Esophagus squamous epithelium (tissue), 5 donors: Measurements from ENCODE around the gene EGFL7. TPM values are rescaled to one million over a fixed set of nuclear protein-coding genes. Genes with fewer than 3 reads are reported as not detected.
A peak's percentile ranks its signal among the peaks of the same experiment; 100 is the strongest.

Experiments
- DNase-seq: peaks from one replicate; lab custom pipeline; 2025; lab: John Stamatoyannopoulos, UW
- H3K27ac ChIP-seq, 4 donors: fragments of 200-600 bp; sonication (generic); one replicate each; pipeline ENCODE4 v1.5.1; 2016 to 2019; ENCODE audit warnings: mild to moderate bottlenecking in 1 of 4
- H3K27me3 ChIP-seq, 4 donors: fragments of 200-600 bp; sonication (generic); 1 replicate in 3 of 4; 2 replicates in 1 of 4; pipeline versions ENCODE4 v1.5.1 to v1.6.0; 2017 to 2021; ENCODE audit warnings: antibody characterized with exemption in 1 of 4
- H3K36me3 ChIP-seq, 3 donors: fragments of 200-600 bp; sonication (generic); one replicate each; pipeline ENCODE4 v1.5.1; 2016 to 2019
- H3K4me1 ChIP-seq, 3 donors: fragments of 200-600 bp; sonication (generic); one replicate each; pipeline ENCODE4 v1.5.1; 2017 to 2019
- H3K4me3 ChIP-seq, 4 donors: fragments of 200-600 bp; sonication (generic); 1 replicate in 3 of 4; 2 replicates in 1 of 4; pipeline ENCODE4 v1.5.1; 2016 to 2019; ENCODE audit warnings: mild to moderate bottlenecking in 2 of 4, moderate library complexity in 1 of 4
- H3K9me3 ChIP-seq, 3 donors: fragments of 200-600 bp; sonication (generic); one replicate each; pipeline ENCODE4 v1.5.1; 2016 to 2019
- POLR2A ChIP-seq, 4 donors: fragments of 450-650 bp; IDR thresholded peaks; one replicate each; pipeline ENCODE4 v1.6.1; 2017; ENCODE audit warnings: antibody characterized with exemption in 4 of 4, mild to moderate bottlenecking in 4 of 4, moderate library complexity in 3 of 4
- WGBS, 2 donors: methylation state at CpG; one replicate each; pipeline ENCODE4 v1.1.5; 2018; 5-methylcytosine and 5-hydroxymethylcytosine counted together
- intact Hi-C: fragments of 100-400 bp; cut with DNase I; formaldehyde crosslinking; loops from one replicate; pipeline ENCODE4 v1.15.0; 2022
- total RNA-seq, 4 donors: library from RNA; depleted of rRNA; stranded (reverse); fragments of >200 nt; gene quantifications; one replicate each; pipeline ENCODE4 v1.1.0, GENCODE V29; 2016
- TF ChIP-seq, protein P1 (sequence below), 6 experiments: fragments of 450-650 bp in 4 of 6; fragments of 200-600 bp in 2 of 6; sonication (generic) in 2 of 6; IDR thresholded peaks; one replicate each; pipeline ENCODE4 v1.5.1; 2016 to 2019; ENCODE audit warnings: antibody characterized with exemption in 6 of 6, mild to moderate bottlenecking in 4 of 6, moderate library complexity in 4 of 6
- donor health status: DM: yes; HTN: yes; CAD: no.

The EGFL7 gene
- total RNA-seq, 4 donors from 2014 or later: 5.2 to 41.2 (median 21.2) TPM

DNA sequence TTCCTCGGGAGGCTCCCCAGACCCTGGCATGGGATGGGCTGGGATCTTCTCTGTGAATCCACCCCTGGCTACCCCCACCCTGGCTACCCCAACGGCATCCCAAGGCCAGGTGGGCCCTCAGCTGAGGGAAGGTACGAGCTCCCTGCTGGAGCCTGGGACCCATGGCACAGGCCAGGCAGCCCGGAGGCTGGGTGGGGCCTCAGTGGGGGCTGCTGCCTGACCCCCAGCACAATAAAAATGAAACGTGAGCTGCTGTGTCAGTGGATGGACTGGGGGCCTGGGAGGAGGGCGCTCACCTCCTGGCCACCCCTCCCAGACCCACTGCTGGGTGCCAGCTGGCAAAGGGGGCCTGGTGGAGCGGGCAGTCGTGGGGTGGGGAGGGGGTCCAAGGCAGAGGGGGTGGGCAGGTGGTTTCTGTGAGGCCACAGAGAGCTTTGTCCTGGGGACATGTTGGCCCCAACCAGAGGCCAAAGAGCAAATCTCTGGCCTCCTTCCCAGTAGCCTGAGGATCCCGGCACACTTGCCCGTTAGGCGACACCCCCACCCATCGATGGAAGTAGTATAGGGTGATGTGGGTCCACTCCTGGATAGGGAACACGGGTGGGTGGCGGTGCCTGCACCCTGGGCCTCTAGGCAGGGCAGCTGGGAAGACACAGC is 9.8 kb downstream of the EGFL7 start:
- WGBS, 2 donors: 60 to 70% methylated on average over 2 to 3 of the region's 14 CpGs
- intact Hi-C loops: no loop called here
- Histone ChIP-seq H3K4me1 (peaks cover 3 to 34% (median 4%) of the 10 kb centered on the region in 3 donors), H3K4me3 (no peak overlapping the region), H3K9me3 (no peaks in the 10 kb centered on the region), H3K27ac (peak overlapping the region in 1 of 4 donors; percentile 29), H3K36me3 (peaks cover 3 to 57% (median 8%) of the 10 kb centered on the region in 3 donors), H3K27me3 (peaks cover 0 to 40% (median 5%) of the 10 kb centered on the region in 4 donors)
- DNase-seq: no peak
- TF ChIP-seq POLR2A (IDR thresholded peaks at IDR 0.05): no peak
- TF ChIP-seq, protein P1, sequence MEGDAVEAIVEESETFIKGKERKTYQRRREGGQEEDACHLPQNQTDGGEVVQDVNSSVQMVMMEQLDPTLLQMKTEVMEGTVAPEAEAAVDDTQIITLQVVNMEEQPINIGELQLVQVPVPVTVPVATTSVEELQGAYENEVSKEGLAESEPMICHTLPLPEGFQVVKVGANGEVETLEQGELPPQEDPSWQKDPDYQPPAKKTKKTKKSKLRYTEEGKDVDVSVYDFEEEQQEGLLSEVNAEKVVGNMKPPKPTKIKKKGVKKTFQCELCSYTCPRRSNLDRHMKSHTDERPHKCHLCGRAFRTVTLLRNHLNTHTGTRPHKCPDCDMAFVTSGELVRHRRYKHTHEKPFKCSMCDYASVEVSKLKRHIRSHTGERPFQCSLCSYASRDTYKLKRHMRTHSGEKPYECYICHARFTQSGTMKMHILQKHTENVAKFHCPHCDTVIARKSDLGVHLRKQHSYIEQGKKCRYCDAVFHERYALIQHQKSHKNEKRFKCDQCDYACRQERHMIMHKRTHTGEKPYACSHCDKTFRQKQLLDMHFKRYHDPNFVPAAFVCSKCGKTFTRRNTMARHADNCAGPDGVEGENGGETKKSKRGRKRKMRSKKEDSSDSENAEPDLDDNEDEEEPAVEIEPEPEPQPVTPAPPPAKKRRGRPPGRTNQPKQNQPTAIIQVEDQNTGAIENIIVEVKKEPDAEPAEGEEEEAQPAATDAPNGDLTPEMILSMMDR (IDR thresholded peaks at IDR 0.05): no peak

DNA sequence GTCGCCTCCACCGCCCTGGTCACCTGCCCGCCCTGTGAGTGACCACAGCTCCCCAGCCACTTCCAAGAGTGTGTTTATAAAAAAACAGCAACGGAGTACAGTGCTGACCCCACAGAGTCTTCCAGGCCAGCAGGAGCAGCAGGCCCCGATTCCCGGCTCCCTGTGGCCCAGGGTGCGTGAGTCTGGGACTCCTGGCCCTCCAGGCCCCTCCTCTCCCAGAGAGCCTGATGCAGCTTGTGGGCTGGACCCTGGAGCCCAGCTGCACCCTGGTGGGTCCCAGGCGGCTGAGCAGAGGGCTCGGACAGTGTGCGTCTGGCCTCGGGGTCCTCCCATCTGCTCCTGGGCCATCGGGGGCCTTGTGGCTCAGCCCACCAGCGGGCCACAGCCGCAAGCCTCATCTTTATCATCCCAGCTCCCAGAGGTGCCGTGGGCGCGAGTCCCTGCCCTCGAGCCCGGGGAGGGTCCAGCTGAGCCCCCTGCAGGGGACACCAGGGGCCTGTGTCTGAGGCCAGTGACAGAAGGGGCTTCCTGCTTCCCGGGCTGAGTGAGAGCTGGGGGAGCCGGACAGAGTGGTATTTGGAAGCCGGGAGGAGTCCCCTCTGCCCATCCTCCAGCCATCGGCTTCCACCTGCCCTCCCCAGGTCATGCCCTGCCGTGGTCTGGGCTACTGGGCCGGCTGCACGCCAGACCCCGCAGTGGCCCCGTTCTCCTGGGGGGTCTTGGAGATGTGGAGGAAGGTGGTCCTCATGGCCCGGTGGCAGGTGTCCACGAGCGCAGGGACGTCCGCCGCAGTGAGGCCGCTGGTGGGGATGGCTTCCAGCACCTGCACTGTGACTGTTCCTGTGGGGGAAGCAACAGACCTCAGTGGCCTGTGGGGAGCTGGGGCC is 10.6 kb downstream of the EGFL7 start:
- H3K27me3 ChIP-seq: peaks cover 0 to 32% (median 5%) of the 10 kb centered on the region in 4 donors
- H3K4me1 ChIP-seq: peaks cover 3 to 34% (median 4%) of the 10 kb centered on the region in 3 donors
- no peaks in the 10 kb centered on the region for H3K9me3 ChIP-seq
- no peak overlapping the region for H3K4me3 ChIP-seq
- TF ChIP-seq POLR2A (IDR thresholded peaks at IDR 0.05): no peak
- TF ChIP-seq, protein P1 (IDR thresholded peaks at IDR 0.05): no peak
- intact Hi-C loops: no loop called here
- DNase-seq: no peak
- H3K27ac ChIP-seq: peak overlapping the region in 1 of 4 donors; percentile 29
- H3K36me3 ChIP-seq: peaks cover 3 to 59% (median 8%) of the 10 kb centered on the region in 3 donors
- 80 to 90% methylated on average over 1 to 4 of the region's 35 CpGs for WGBS, 2 donors

DNA sequence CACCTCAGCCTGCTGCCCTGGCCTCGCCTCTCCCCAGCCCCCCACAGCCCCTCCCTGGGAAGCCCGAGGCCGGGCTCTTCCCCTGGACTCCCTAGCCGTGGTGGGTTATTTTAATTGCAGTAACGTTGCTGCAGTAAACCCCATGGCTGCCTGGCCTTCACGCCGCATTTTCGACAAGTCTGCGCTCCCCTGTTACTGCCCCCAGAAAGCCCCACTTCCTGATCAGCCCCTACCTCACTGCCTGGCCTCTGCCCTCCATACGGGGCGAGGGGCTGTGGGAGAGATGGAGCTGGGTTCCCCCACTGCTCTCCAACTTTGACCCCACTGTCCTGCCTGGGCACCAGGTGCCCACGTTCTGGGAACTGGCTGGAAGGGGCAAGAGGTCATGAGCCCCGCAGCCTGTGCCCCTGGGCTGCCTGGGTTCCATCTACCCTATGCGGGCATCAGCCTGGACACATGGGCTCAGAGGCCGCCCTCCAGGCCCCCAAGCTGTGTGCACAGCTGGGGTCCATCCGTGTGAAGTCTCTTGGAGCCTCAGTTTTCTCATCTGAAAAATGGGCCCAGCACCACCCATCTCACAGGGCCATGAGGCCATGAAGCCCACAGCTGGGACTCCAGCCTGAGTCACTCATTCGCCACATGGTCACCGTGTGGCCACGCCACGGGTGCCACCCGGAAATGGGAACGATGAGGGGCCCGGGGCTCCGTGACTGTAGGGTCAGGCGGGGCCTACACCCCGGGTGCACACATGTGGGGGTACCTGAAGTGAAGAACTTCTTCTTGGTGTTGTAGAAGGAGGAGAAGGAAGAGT is 11.5 kb downstream of the EGFL7 start:
- Histone ChIP-seq H3K36me3 (peaks cover 3 to 59% (median 8%) of the 10 kb centered on the region in 3 donors), H3K27ac (peak overlapping the region in 1 of 4 donors; percentile 14), H3K27me3 (peaks cover 0 to 24% (median 5%) of the 10 kb centered on the region in 4 donors), H3K4me1 (peaks cover 4 to 33% (median 5%) of the 10 kb centered on the region in 3 donors), H3K9me3 (no peaks in the 10 kb centered on the region), H3K4me3 (no peak overlapping the region)
- intact Hi-C loops: no loop called here
- no peak for DNase-seq
- no peak for TF ChIP-seq POLR2A (IDR thresholded peaks at IDR 0.05)
- TF ChIP-seq, protein P1 (IDR thresholded peaks at IDR 0.05): no peak
- 67 to 68% methylated on average over 8 to 10 of the region's 26 CpGs for WGBS, 2 donors

DNA sequence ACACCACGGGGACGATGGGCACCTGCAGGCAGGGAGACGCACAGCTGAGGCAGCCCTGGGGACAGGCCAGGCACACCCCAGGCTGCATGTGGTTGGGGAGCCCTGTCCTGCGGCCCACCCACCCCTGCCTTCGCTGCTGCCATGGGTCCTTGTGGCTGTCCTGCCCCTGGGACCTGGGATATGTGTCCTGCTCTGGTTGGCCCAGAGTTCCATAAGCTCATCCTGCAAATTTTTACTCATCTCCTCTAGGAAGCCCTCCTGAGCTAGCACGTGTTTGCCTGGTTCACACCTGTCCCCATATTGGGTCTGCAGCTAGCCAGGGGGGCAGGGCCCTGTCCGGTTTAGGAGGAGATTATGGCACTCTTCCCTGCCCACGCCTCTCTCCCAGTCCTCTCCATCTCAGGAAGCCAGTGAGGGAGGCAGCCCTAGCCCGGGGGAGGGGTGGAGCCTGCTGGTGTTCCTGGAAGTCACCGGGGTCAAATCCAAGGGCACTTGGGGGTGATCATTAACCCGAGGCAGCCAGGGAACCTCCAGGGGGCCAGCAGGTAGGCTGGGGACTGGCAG is 12.2 kb downstream of the EGFL7 start:
- Histone ChIP-seq H3K9me3 (no peaks in the 10 kb centered on the region), H3K27me3 (peaks cover 0 to 17% (median 3%) of the 10 kb centered on the region in 4 donors), H3K4me3 (no peak overlapping the region), H3K36me3 (peaks cover 3 to 59% (median 8%) of the 10 kb centered on the region in 3 donors), H3K4me1 (peaks cover 5 to 36% (median 12%) of the 10 kb centered on the region in 3 donors), H3K27ac (peak overlapping the region in 1 of 4 donors; percentile 14)
- intact Hi-C loops: no loop called here
- 13 to 88% methylated on average over 2 to 3 of the region's 11 CpGs for WGBS, 2 donors
- TF ChIP-seq POLR2A (IDR thresholded peaks at IDR 0.05): no peak
- TF ChIP-seq, protein P1 (IDR thresholded peaks at IDR 0.05): no peak
- DNase-seq: no peak
